OCI-LY1 (cell line): ENCODE data around the gene KRT16.

Source experiments
- H2AFZ ChIP-seq: fragments of 200-600 bp; sonication (generic), shearing (Covaris generic); 2 replicates; pipeline ENCODE4 v1.6.0; 2014; ENCODE audit warnings: antibody characterized with exemption, mild to moderate bottlenecking, low read length
- H3F3A ChIP-seq: fragments of 200-600 bp; sonication (generic), shearing (Covaris generic); 2 replicates; pipeline ENCODE4 v1.6.0; 2014; ENCODE audit warnings: mild to moderate bottlenecking, antibody characterized with exemption, low read length, moderate library complexity; ENCODE audit not compliant: insufficient read depth
- H3K27ac ChIP-seq: fragments of 200-600 bp; sonication (generic); 2 replicates; pipeline ENCODE4 v1.5.1; 2014; ENCODE audit warnings: low read length, mixed run types, mild to moderate bottlenecking, low read depth; ENCODE audit not compliant: poor library complexity, severe bottlenecking
- H3K27me3 ChIP-seq: fragments of 200-600 bp; sonication (generic); 2 replicates; pipeline ENCODE4 v1.6.0; 2014; ENCODE audit warnings: antibody characterized with exemption, mild to moderate bottlenecking, low read length, moderate library complexity; ENCODE audit not compliant: insufficient read depth
- H3K36me3 ChIP-seq: fragments of 200-600 bp; sonication (generic); 2 replicates; pipeline ENCODE4 v1.6.1; 2014; ENCODE audit warnings: mild to moderate bottlenecking, antibody characterized with exemption, low read length, moderate library complexity, mixed read lengths; ENCODE audit not compliant: insufficient read depth
- H3K4me1 ChIP-seq: fragments of 200-600 bp; sonication (generic); 2 replicates; pipeline ENCODE4 v1.5.1; 2014; ENCODE audit warnings: mild to moderate bottlenecking, low read length, moderate library complexity; ENCODE audit not compliant: insufficient read depth, severe bottlenecking
- H3K4me2 ChIP-seq: fragments of 200-600 bp; sonication (generic), shearing (Covaris generic); 2 replicates; pipeline ENCODE4 v1.6.1; 2014; ENCODE audit warnings: low read length
- H3K4me3 ChIP-seq: fragments of 200-600 bp; sonication (generic); 2 replicates; pipeline ENCODE4 v1.5.1; 2014; ENCODE audit warnings: low read length, low read depth, mild to moderate bottlenecking, mixed read lengths; ENCODE audit not compliant: poor library complexity, severe bottlenecking
- H3K79me2 ChIP-seq: fragments of 200-600 bp; shearing (Covaris generic); 2 replicates; pipeline ENCODE4 v1.6.1; 2016; ENCODE audit warnings: mixed run types, low read length, mixed read lengths; ENCODE audit not compliant: insufficient read depth
- H3K9ac ChIP-seq: fragments of 200-600 bp; sonication (generic), shearing (Covaris generic); 2 replicates; pipeline ENCODE4 v1.6.1; 2014; ENCODE audit warnings: mild to moderate bottlenecking, low read length, mixed read lengths
- H3K9me2 ChIP-seq: fragments of 200-600 bp; sonication (generic), shearing (Covaris generic); 2 replicates; pipeline ENCODE4 v1.6.1; 2014; ENCODE audit warnings: low read depth, mild to moderate bottlenecking, low read length, mixed read lengths
- H3K9me3 ChIP-seq: fragments of 200-600 bp; shearing (Covaris generic); 2 replicates; pipeline ENCODE4 v1.6.1; 2014; ENCODE audit warnings: low read length, mixed read lengths
- H4K20me1 ChIP-seq: fragments of 200-600 bp; sonication (generic), shearing (Covaris generic); 2 replicates; pipeline ENCODE4 v1.6.0; 2016; ENCODE audit warnings: mild to moderate bottlenecking, low read length; ENCODE audit not compliant: insufficient read depth
- CTCF ChIP-seq: fragments of 200-600 bp; sonication (generic), shearing (Covaris generic); IDR thresholded peaks from 2 replicates; pipeline ENCODE4 v1.5.1; 2017; ENCODE audit warnings: mild to moderate bottlenecking, antibody characterized with exemption, low read length, moderate library complexity, mixed read lengths
- EZH2 ChIP-seq: fragments of 200-600 bp; sonication (generic), shearing (Covaris generic); IDR thresholded peaks from 2 replicates; pipeline ENCODE4 v1.8.0; 2017; ENCODE audit warnings: borderline replicate concordance, mixed run types, mild to moderate bottlenecking, antibody characterized with exemption, low read length, moderate library complexity, mixed read lengths

The KRT16 gene

DNA sequence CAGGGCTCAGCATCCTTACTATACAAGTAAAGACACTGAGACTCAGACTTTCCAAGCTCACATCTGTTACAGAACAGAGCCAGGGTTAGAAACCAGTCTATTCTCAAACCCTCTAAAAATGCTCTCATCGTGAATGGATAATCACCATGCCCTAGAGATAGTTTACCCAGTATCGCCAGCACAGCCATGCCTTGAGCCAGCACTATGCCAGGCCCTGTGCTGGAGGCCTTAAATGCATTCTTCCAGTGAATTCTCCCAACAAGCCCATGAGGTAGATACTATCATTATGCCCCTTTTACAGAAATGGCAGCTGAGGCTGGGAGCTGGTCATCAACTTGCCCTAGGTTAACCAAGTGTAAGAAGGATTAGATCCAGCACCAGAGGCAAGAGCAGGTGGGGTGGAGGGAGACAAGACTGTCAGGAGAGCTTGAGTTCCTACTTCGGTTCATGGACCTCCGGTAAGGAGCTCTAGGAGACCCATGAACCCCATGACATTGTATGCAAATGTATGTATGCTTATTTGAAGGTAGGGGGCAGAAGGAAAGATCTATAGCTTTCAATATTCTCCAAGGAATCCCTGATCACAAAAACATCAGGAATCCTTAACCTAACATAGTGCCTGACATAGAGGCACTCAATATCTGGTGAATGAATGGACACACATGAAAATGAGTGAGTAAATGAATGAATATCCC, 31.1 kb downstream of the KRT16 start:
- no peak for TF ChIP-seq CTCF
- no peak for TF ChIP-seq EZH2
- Histone ChIP-seq H4K20me1 (no peaks in the 10 kb centered on the region), H3K36me3 (no peaks in the 10 kb centered on the region), H3K4me2 (no peak overlapping the region), H3K27ac (no peak overlapping the region), H3K9me2 (no peaks in the 10 kb centered on the region), H3K79me2 (no peaks in the 10 kb centered on the region), H3K9ac (no peak overlapping the region), H3K27me3 (no peaks in the 10 kb centered on the region), H3F3A (no peaks in the 10 kb centered on the region), H3K4me1 (peaks cover 4% of the 10 kb centered on the region), H2AFZ (no peak overlapping the region), H3K9me3 (no peaks in the 10 kb centered on the region), H3K4me3 (no peak overlapping the region)

DNA sequence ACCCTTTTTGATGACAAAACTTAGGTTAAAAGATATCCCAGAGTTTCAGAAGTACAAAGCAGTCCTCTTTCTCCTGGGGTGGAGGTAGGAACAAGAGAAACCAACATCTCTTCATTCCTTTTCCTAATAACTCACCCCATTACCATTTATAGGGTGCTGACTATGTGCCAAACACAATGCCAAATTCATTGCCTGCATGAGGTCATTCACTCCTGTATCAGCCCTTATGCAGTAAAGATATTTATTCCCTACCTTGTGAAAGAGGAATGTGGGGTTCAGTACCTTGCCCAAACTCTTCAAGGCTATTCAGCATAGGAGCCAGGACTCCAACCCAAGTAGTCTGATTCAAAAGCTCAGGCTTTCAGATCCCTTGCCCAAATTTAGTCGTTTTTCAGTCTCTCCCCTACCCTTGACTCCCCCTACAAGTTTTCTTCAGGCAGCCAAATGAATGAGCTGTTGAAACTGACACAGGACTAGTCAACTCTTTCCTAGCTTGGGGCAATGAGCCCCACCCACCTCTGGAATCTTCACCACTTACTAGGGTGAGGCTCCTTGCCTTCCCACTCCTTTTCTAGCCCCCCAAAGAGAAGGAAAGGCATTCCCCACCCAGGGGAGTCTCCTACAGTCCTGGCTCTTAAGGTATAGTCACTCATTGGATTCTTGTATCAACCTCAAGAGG, 31.7 kb downstream of the KRT16 start:
- Histone ChIP-seq H3K27me3 (no peaks in the 10 kb centered on the region), H3K27ac (no peak overlapping the region), H3F3A (no peaks in the 10 kb centered on the region), H3K4me2 (no peak overlapping the region), H3K36me3 (no peaks in the 10 kb centered on the region), H3K4me3 (no peak overlapping the region), H2AFZ (no peak overlapping the region), H3K79me2 (no peaks in the 10 kb centered on the region), H4K20me1 (no peaks in the 10 kb centered on the region), H3K9me3 (no peaks in the 10 kb centered on the region), H3K9me2 (no peaks in the 10 kb centered on the region), H3K4me1 (peaks cover 4% of the 10 kb centered on the region), H3K9ac (no peak overlapping the region)
- TF ChIP-seq CTCF = no peak
- TF ChIP-seq EZH2 = no peak

DNA sequence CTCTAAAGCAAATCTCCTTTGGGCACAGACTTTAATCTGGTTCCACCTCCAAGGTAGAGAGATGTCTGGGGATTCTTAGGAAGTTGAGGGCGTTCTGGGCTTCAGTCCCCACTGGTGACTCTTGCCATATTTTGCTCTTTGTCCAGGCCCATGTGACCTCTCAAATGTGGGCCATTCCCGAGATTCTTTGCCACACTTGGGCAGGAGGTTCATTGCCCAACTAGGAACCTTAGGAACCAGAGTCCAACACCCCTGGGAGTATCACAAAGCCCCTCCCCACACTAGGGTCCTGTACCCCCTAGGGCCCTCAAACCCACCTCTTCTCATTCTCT, 32.4 kb downstream of the KRT16 start:
- no peak overlapping the region for H2AFZ ChIP-seq

More for the DNA sequence above, 32.4 kb downstream of the KRT16 start:
- Histone ChIP-seq H3K27me3 (no peaks in the 10 kb centered on the region; the same call in 1 of the 2 replicates), H3K4me3 (no peak overlapping the region), H3K4me2 (no peak overlapping the region), H3K4me1 (peaks cover 4% of the 10 kb centered on the region), H3K36me3 (no peaks in the 10 kb centered on the region), H3K9me2 (no peaks in the 10 kb centered on the region), H3F3A (no peaks in the 10 kb centered on the region), H3K9me3 (no peaks in the 10 kb centered on the region), H3K27ac (no peak overlapping the region), H3K9ac (no peak overlapping the region), H3K79me2 (no peaks in the 10 kb centered on the region), H4K20me1 (no peaks in the 10 kb centered on the region)
- TF ChIP-seq EZH2 (no peak), CTCF (no peak)
